Measurements from ENCODE around the gene KCNJ1.

DNA sequence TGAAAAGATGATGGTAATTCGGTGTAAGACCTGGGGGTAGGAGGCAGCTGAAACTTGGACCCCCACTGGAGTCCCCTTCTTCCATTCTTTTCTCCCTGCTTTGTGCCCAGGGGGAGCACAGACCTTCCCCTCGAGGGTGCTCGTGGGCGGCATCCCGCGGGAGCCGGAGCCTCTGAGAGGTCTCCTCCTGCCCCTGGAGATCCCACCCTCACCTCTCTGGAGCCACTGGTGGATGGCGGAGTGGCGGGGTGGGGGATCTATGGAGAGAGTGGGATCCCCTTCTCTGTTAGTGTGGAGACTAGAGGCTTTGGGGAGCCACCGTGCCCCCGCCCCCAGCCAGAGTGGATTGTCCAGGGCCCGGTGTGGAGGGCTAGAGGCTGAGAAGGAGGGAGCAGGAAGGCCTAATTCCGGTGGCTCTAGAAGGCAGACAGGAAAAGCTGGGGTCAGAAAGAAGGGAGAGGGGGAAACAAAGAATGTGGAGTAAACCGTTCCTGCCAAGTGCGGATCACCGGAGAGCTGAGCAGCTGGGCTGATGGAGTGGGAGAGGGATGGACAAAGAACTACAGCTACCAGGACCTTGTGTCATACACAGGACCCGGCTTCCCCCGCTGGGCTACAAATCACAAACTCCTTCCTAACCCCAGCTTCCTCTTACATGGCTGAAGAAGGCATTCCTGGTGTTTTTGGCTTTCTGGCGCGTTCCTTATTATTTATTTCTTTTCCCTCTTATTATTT is 41.9 kb downstream of the KCNJ1 start:
- no peak for TF ChIP-seq POLR2AphosphoS5 (IDR thresholded peaks at IDR 0.05; ENCODE audit: low read length)
- no peak for TF ChIP-seq JUND (IDR thresholded peaks at IDR 0.05; ENCODE audit: low read depth, low read length)
- TF ChIP-seq, protein P1, sequence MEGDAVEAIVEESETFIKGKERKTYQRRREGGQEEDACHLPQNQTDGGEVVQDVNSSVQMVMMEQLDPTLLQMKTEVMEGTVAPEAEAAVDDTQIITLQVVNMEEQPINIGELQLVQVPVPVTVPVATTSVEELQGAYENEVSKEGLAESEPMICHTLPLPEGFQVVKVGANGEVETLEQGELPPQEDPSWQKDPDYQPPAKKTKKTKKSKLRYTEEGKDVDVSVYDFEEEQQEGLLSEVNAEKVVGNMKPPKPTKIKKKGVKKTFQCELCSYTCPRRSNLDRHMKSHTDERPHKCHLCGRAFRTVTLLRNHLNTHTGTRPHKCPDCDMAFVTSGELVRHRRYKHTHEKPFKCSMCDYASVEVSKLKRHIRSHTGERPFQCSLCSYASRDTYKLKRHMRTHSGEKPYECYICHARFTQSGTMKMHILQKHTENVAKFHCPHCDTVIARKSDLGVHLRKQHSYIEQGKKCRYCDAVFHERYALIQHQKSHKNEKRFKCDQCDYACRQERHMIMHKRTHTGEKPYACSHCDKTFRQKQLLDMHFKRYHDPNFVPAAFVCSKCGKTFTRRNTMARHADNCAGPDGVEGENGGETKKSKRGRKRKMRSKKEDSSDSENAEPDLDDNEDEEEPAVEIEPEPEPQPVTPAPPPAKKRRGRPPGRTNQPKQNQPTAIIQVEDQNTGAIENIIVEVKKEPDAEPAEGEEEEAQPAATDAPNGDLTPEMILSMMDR (IDR thresholded peaks at IDR 0.05 in 2 of 3, conservative IDR thresholded peaks at IDR 0.05 in 1 of 3; ENCODE audit: control insufficient read depth in 2 of 3, extremely low read depth in 1 of 3, insufficient read depth in 1 of 3, low read depth in 3 of 3, low read length in 3 of 3): no peak
- no peak for TF ChIP-seq PRDM15 (CRISPR knock-in tag; IDR thresholded peaks at IDR 0.05)
- no peak for TF ChIP-seq POLR2A (IDR thresholded peaks at IDR 0.05; ENCODE audit: low read depth, low read length)

All from GM12878 (cell line).